Right lobe of liver (tissue), 4 donors: Measurements from ENCODE around the gene PUM2.

Experiments
- CTCF ChIP-seq, 4 donors: fragments of 200-600 bp in 3 of 4; fragments of 450-650 bp in 1 of 4; IDR thresholded peaks; one replicate each; pipeline versions ENCODE4 v1.5.1 to v1.8.0; 2016 to 2022; ENCODE audit warnings: antibody characterized with exemption in 4 of 4, mild to moderate bottlenecking in 2 of 4
- POLR2A ChIP-seq: fragments of 450-650 bp; IDR thresholded peaks from one replicate; pipeline ENCODE4 v1.6.1; 2017; ENCODE audit warnings: antibody characterized with exemption, mild to moderate bottlenecking
- donor health status: DM: no; HTN: no; CAD: no.
- donor health status: DM: no; HTN: no; CAD: no.
- donor health status: DM: no; HTN: yes; CAD: no.

GRCh38 chr2:20231159-20231558 is 119.5 kb downstream of the PUM2 start:
- no peak for TF ChIP-seq CTCF (IDR thresholded peaks at IDR 0.05)
- no peak for TF ChIP-seq POLR2A
